Choroid plexus epithelial cell (primary cell): ENCODE measurements around the gene CPEB2.
A peak's percentile ranks its signal among the peaks of the same experiment; 100 is the strongest.

Source experiments
- DNase-seq: peaks from one replicate; pipeline ENCODE4 v3.0.0-alpha.2; 2010; ENCODE audit warnings: low read depth
- H3K4me3 ChIP-seq: 2 replicates; pipeline ENCODE4 v1.5.1; 2011; ENCODE audit warnings: low read depth, mild to moderate bottlenecking, control low read depth, low read length, moderate library complexity
- CTCF ChIP-seq: conservative IDR thresholded peaks from 2 replicates; pipeline ENCODE4 v1.5.1; 2011; ENCODE audit warnings: low read depth, mild to moderate bottlenecking, control low read depth, inconsistent platforms, low read length, moderate library complexity

The CPEB2 gene

GRCh38 chr4:15031993-15032675, 29.9 kb downstream of the CPEB2 start:
- DNase-seq, result peak; percentile 61
- TF ChIP-seq CTCF, result no peak
- H3K4me3 ChIP-seq, result no peak overlapping the region

- peak; percentile 56 for DNase-seq
- TF ChIP-seq CTCF, result no peak
- no peak overlapping the region for H3K4me3 ChIP-seq
Measured at GRCh38 chr4:15034071-15034764, 31.9 kb downstream of the CPEB2 start.

- peak; percentile 59 for DNase-seq
Measured at GRCh38 chr4:15035159-15035558, 32.9 kb downstream of the CPEB2 start.

GRCh38 chr4:15037923-15038541, 35.8 kb downstream of the CPEB2 start:
- no peak overlapping the region for H3K4me3 ChIP-seq
- peak; percentile 56 for DNase-seq
- TF ChIP-seq CTCF, result no peak

More at GRCh38 chr4:15035159-15035558, 32.9 kb downstream of the CPEB2 start:
- no peak overlapping the region for H3K4me3 ChIP-seq
- no peak for TF ChIP-seq CTCF

GRCh38 chr4:15040916-15041463, 38.7 kb downstream of the CPEB2 start:
- DNase-seq, result peak; percentile 42
- H3K4me3 ChIP-seq, result no peak overlapping the region
- no peak for TF ChIP-seq CTCF

GRCh38 chr4:15042529-15043167, 40.4 kb downstream of the CPEB2 start:
- no peak overlapping the region for H3K4me3 ChIP-seq
- no peak for TF ChIP-seq CTCF
- DNase-seq, result peak; percentile 60
